Glomerular endothelial cell (primary cell): ENCODE measurements around the gene CYTIP. TPM values are rescaled to one million over a fixed set of nuclear protein-coding genes. Genes with fewer than 3 reads are reported as not detected.
A peak's percentile ranks its signal among the peaks of the same experiment; 100 is the strongest.

Experiments
- DNase-seq: peaks from one replicate; pipeline ENCODE4 v3.0.0-alpha.2; 2011; ENCODE audit warnings: low read depth, low spot score; ENCODE audit errors: extremely low read depth
- total RNA-seq: library from RNA; depleted of rRNA; stranded (reverse); fragments of >200 nt; gene quantifications from 2 replicates; pipeline ENCODE4 v1.2.3, GENCODE V29; 2015

The CYTIP gene
- 0.82 and 3.6 TPM in 2 replicates for total RNA-seq

GRCh38 chr2:157443795-157444640 lies at the start of gene CYTIP:
TSS of gene CYTIP (minus strand) at chr2:157444089. CDS start at chr2:157444020, 69 bp downstream.
- no peak for DNase-seq

GRCh38 chr2:157492189-157492773 lies 48.4 kb upstream of the CYTIP start:
- peak; percentile 12 for DNase-seq

- no peak for DNase-seq
Measured at GRCh38 chr2:157489983-157490382, 46.1 kb upstream of the CYTIP start.

- no peak for DNase-seq
Measured at GRCh38 chr2:157488877-157489276, 45.0 kb upstream of the CYTIP start.

GRCh38 chr2:157487747-157488146 lies 43.9 kb upstream of the CYTIP start:
- DNase-seq, result no peak

GRCh38 chr2:157487271-157487610 lies 43.4 kb upstream of the CYTIP start:
- no peak for DNase-seq

- DNase-seq, result no peak
Measured at GRCh38 chr2:157486596-157487270, 42.8 kb upstream of the CYTIP start.

- DNase-seq, result no peak
Measured at GRCh38 chr2:157480182-157480961, 36.5 kb upstream of the CYTIP start.

- DNase-seq, result no peak
Measured at GRCh38 chr2:157479081-157480027, 35.5 kb upstream of the CYTIP start.

GRCh38 chr2:157477919-157478318 lies 34.0 kb upstream of the CYTIP start:
- no peak for DNase-seq

- DNase-seq, result no peak
Measured at GRCh38 chr2:157476953-157477709, 33.2 kb upstream of the CYTIP start.

GRCh38 chr2:157475722-157476390 lies 32.0 kb upstream of the CYTIP start:
- no peak for DNase-seq

GRCh38 chr2:157473581-157473980 lies 29.7 kb upstream of the CYTIP start:
- DNase-seq, result no peak

- no peak for DNase-seq
Measured at GRCh38 chr2:157471078-157471477, 27.2 kb upstream of the CYTIP start.

GRCh38 chr2:157470321-157470720 lies 26.4 kb upstream of the CYTIP start:
- DNase-seq, result no peak

- DNase-seq, result no peak
Measured at GRCh38 chr2:157469726-157470125, 25.8 kb upstream of the CYTIP start.

GRCh38 chr2:157468931-157469708 lies 25.2 kb upstream of the CYTIP start:
- peak; percentile 7 for DNase-seq

- no peak for DNase-seq
Measured at GRCh38 chr2:157466764-157467163, 22.9 kb upstream of the CYTIP start.
